ENCODE data around the gene ZNF532.

GRCh38 chr18:58852629-58853028, 12.0 kb upstream of the ZNF532 start:
- TF ChIP-seq, protein P1, sequence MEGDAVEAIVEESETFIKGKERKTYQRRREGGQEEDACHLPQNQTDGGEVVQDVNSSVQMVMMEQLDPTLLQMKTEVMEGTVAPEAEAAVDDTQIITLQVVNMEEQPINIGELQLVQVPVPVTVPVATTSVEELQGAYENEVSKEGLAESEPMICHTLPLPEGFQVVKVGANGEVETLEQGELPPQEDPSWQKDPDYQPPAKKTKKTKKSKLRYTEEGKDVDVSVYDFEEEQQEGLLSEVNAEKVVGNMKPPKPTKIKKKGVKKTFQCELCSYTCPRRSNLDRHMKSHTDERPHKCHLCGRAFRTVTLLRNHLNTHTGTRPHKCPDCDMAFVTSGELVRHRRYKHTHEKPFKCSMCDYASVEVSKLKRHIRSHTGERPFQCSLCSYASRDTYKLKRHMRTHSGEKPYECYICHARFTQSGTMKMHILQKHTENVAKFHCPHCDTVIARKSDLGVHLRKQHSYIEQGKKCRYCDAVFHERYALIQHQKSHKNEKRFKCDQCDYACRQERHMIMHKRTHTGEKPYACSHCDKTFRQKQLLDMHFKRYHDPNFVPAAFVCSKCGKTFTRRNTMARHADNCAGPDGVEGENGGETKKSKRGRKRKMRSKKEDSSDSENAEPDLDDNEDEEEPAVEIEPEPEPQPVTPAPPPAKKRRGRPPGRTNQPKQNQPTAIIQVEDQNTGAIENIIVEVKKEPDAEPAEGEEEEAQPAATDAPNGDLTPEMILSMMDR (IDR thresholded peaks at IDR 0.05; ENCODE audit: low read length), result no peak
- TF ChIP-seq EZH2 (IDR thresholded peaks at IDR 0.05; ENCODE audit: borderline replicate concordance, low read length), result no peak

All from OCI-LY1 (cell line).